Mesendoderm (in vitro differentiated cells): Measurements from ENCODE around the gene BABAM2.

Experiments
- DNase-seq: peaks from one replicate; pipeline ENCODE4 v3.0.0; 2013
- H2AK5ac ChIP-seq: 2 replicates; pipeline ENCODE4 v1.6.1; 2013; ENCODE audit warnings: low read length, inconsistent platforms
- H2BK120ac ChIP-seq: 2 replicates; pipeline ENCODE4 v1.6.1; 2013; ENCODE audit warnings: low read depth, mild to moderate bottlenecking, low read length, moderate library complexity, mixed read lengths
- H2BK15ac ChIP-seq: replicated peaks from 2 replicates; pipeline ENCODE4 v1.6.1; 2013; ENCODE audit warnings: low read depth, mild to moderate bottlenecking, moderate library complexity
- H2BK5ac ChIP-seq: 2 replicates; pipeline ENCODE4 v1.6.1; 2013; ENCODE audit warnings: low read length, inconsistent platforms
- H3K18ac ChIP-seq: 2 replicates; pipeline ENCODE4 v1.6.1; 2013; ENCODE audit warnings: mild to moderate bottlenecking, low read length, mixed read lengths
- H3K23ac ChIP-seq: one replicate; pipeline ENCODE4 v1.6.1; 2013; ENCODE audit warnings: low read length
- H3K27ac ChIP-seq: 2 replicates; pipeline ENCODE4 v1.5.1; 2013; ENCODE audit warnings: low read depth, mild to moderate bottlenecking, inconsistent platforms, low read length, moderate library complexity
- H3K27me3 ChIP-seq: 2 replicates; pipeline ENCODE4 v1.6.1; 2013; ENCODE audit warnings: low read length, control low read depth, mild to moderate bottlenecking, inconsistent platforms; ENCODE audit not compliant: insufficient read depth, poor library complexity
- H3K36me3 ChIP-seq: 2 replicates; pipeline ENCODE4 v1.6.1; 2013; ENCODE audit warnings: low read length, inconsistent platforms; ENCODE audit not compliant: control insufficient read depth, insufficient read depth
- H3K4ac ChIP-seq: one replicate; pipeline ENCODE4 v1.6.1; 2013; ENCODE audit warnings: low read depth, mild to moderate bottlenecking, low read length, moderate library complexity
- H3K4me1 ChIP-seq: 2 replicates; pipeline ENCODE4 v1.6.1; 2013; ENCODE audit warnings: low read depth, low read length, inconsistent platforms; ENCODE audit not compliant: control insufficient read depth
- H3K4me2 ChIP-seq: 2 replicates; pipeline ENCODE4 v1.6.1; 2013; ENCODE audit warnings: low read length
- H3K4me3 ChIP-seq: 2 replicates; pipeline ENCODE4 v1.5.1; 2013; ENCODE audit warnings: mild to moderate bottlenecking, low read length
- H3K56ac ChIP-seq: one replicate; pipeline ENCODE4 v1.6.1; 2013; ENCODE audit warnings: low read length
- H3K79me1 ChIP-seq: 2 replicates; pipeline ENCODE4 v1.6.1; 2013; ENCODE audit warnings: low read length, inconsistent platforms
- H3K79me2 ChIP-seq: 2 replicates; pipeline ENCODE4 v1.6.1; 2013; ENCODE audit warnings: mild to moderate bottlenecking, low read length; ENCODE audit not compliant: control insufficient read depth, insufficient read depth
- H3K9ac ChIP-seq: 2 replicates; pipeline ENCODE4 v1.6.1; 2013; ENCODE audit warnings: low read length, inconsistent platforms
- H4K5ac ChIP-seq: one replicate; pipeline ENCODE4 v1.6.1; 2013; ENCODE audit warnings: low read length
- H4K8ac ChIP-seq: one replicate; pipeline ENCODE4 v1.6.1; 2013; ENCODE audit warnings: low read depth, mild to moderate bottlenecking, control low read depth, low read length, moderate library complexity
- WGBS: extraction: QIAGEN DNeasy Blood & Tissue Kit; methylation state at CpG from one replicate; pipeline ENCODE4 v1.1.7; 2013; ENCODE audit warnings: low lambda C conversion rate, missing lambda C conversion rate; ENCODE audit not compliant: insufficient coverage; ENCODE audit errors: extremely low coverage; 5-methylcytosine and 5-hydroxymethylcytosine counted together

BABAM2 gene

GRCh38 chr2:28055325-28055970, 164.9 kb downstream of the BABAM2 start:
- Histone ChIP-seq H2BK120ac (no peak overlapping the region), H3K4ac (no peak overlapping the region), H4K8ac (no peak overlapping the region), H3K4me1 (no peaks in the 10 kb centered on the region), H3K79me2 (no peaks in the 10 kb centered on the region), H2BK15ac (no peak overlapping the region), H2BK5ac (no peak overlapping the region), H3K9ac (no peak overlapping the region), H3K4me3 (no peak overlapping the region), H2AK5ac (no peak overlapping the region), H3K56ac (no peak overlapping the region), H3K4me2 (no peak overlapping the region), H4K5ac (no peak overlapping the region), H3K18ac (no peak overlapping the region), H3K79me1 (no peaks in the 10 kb centered on the region), H3K23ac (no peak overlapping the region), H3K27me3 (no peaks in the 10 kb centered on the region), H3K36me3 (no peaks in the 10 kb centered on the region), H3K27ac (no peak overlapping the region)
- no peak for DNase-seq

GRCh38 chr2:28058791-28059190, 168.3 kb downstream of the BABAM2 start:
- Histone ChIP-seq H4K5ac (no peak overlapping the region), H3K4me2 (no peak overlapping the region), H3K18ac (no peak overlapping the region), H4K8ac (no peak overlapping the region), H2BK120ac (no peak overlapping the region), H3K79me2 (no peaks in the 10 kb centered on the region), H2BK5ac (no peak overlapping the region), H2BK15ac (no peak overlapping the region), H3K4ac (no peak overlapping the region), H3K56ac (no peak overlapping the region), H3K27ac (no peak overlapping the region), H3K79me1 (no peaks in the 10 kb centered on the region), H3K4me3 (no peak overlapping the region), H2AK5ac (no peak overlapping the region), H3K36me3 (no peaks in the 10 kb centered on the region), H3K27me3 (no peaks in the 10 kb centered on the region), H3K9ac (no peak overlapping the region), H3K4me1 (no peaks in the 10 kb centered on the region), H3K23ac (no peak overlapping the region)
- DNase-seq = no peak
- no CpG with 5 or more reads among the region's 5 CpGs for WGBS

GRCh38 chr2:28062867-28063266, 172.3 kb downstream of the BABAM2 start:
- Histone ChIP-seq H3K4me1 (no peaks in the 10 kb centered on the region), H2AK5ac (no peak overlapping the region), H3K27ac (no peak overlapping the region), H3K9ac (no peak overlapping the region), H3K27me3 (no peaks in the 10 kb centered on the region), H2BK15ac (no peak overlapping the region), H3K36me3 (no peaks in the 10 kb centered on the region), H3K23ac (no peak overlapping the region), H3K18ac (no peak overlapping the region), H3K79me2 (no peaks in the 10 kb centered on the region), H2BK120ac (no peak overlapping the region), H3K79me1 (no peaks in the 10 kb centered on the region), H3K56ac (no peak overlapping the region), H3K4ac (no peak overlapping the region), H4K5ac (no peak overlapping the region), H2BK5ac (no peak overlapping the region), H3K4me2 (no peak overlapping the region), H3K4me3 (no peak overlapping the region), H4K8ac (no peak overlapping the region)
- no CpG with 5 or more reads among the region's 2 CpGs for WGBS
- no peak for DNase-seq

- Histone ChIP-seq H3K23ac (no peak overlapping the region), H3K56ac (no peak overlapping the region), H2BK5ac (no peak overlapping the region), H3K79me1 (no peaks in the 10 kb centered on the region), H3K4me1 (no peaks in the 10 kb centered on the region), H3K4me3 (no peak overlapping the region), H4K5ac (no peak overlapping the region), H3K27me3 (no peaks in the 10 kb centered on the region), H2BK15ac (no peak overlapping the region), H3K4ac (no peak overlapping the region), H3K79me2 (no peaks in the 10 kb centered on the region), H2BK120ac (no peak overlapping the region), H4K8ac (no peak overlapping the region), H3K36me3 (no peaks in the 10 kb centered on the region), H2AK5ac (no peak overlapping the region), H3K9ac (no peak overlapping the region), H3K27ac (no peak overlapping the region), H3K18ac (no peak overlapping the region), H3K4me2 (no peak overlapping the region)
- no peak for DNase-seq
Observed at GRCh38 chr2:28063492-28063962, 173.0 kb downstream of the BABAM2 start.

GRCh38 chr2:28067602-28068001, 177.1 kb downstream of the BABAM2 start:
- no peak overlapping the region for H3K18ac ChIP-seq
- no peak for DNase-seq
- H3K27ac ChIP-seq = no peak overlapping the region
- H3K56ac ChIP-seq = no peak overlapping the region
- no peak overlapping the region for H3K4ac ChIP-seq
- H3K4me2 ChIP-seq = no peak overlapping the region
- no peaks in the 10 kb centered on the region for H3K4me1 ChIP-seq
- no peaks in the 10 kb centered on the region for H3K79me2 ChIP-seq
- no peak overlapping the region for H4K8ac ChIP-seq
- H3K36me3 ChIP-seq = no peaks in the 10 kb centered on the region
- H2BK120ac ChIP-seq = no peak overlapping the region
- no peak overlapping the region for H3K9ac ChIP-seq
- 100% methylated on average over 1 of the region's 1 CpG for WGBS
- no peak overlapping the region for H4K5ac ChIP-seq
- H2AK5ac ChIP-seq = no peak overlapping the region
- H3K27me3 ChIP-seq = no peaks in the 10 kb centered on the region
- H2BK15ac ChIP-seq = no peak overlapping the region
- no peaks in the 10 kb centered on the region for H3K79me1 ChIP-seq
- no peak overlapping the region for H3K4me3 ChIP-seq
- no peak overlapping the region for H2BK5ac ChIP-seq
- no peak overlapping the region for H3K23ac ChIP-seq

- Histone ChIP-seq H3K9ac (no peak overlapping the region), H3K27ac (no peak overlapping the region), H2BK15ac (no peak overlapping the region), H4K5ac (no peak overlapping the region), H3K4me1 (no peaks in the 10 kb centered on the region), H3K36me3 (no peaks in the 10 kb centered on the region), H2BK120ac (no peak overlapping the region), H3K4me3 (no peak overlapping the region), H3K23ac (no peak overlapping the region), H3K18ac (no peak overlapping the region), H4K8ac (no peak overlapping the region), H3K4me2 (no peak overlapping the region), H3K56ac (no peak overlapping the region), H3K79me2 (no peaks in the 10 kb centered on the region), H3K79me1 (no peaks in the 10 kb centered on the region), H2AK5ac (no peak overlapping the region), H3K27me3 (no peaks in the 10 kb centered on the region), H3K4ac (no peak overlapping the region), H2BK5ac (no peak overlapping the region)
- WGBS = no CpG with 5 or more reads among the region's 2 CpGs
- no peak for DNase-seq
Observed at GRCh38 chr2:28068088-28068487, 177.6 kb downstream of the BABAM2 start.
